HG02970 (cell line): ENCODE data around the gene NF2.

ENCODE experiments used
- ATAC-seq: cut with Tn5 transposase; IDR thresholded peaks from one replicate; pipeline ENCODE4 v1.9.1; 2021; ENCODE audit warnings: mild to moderate bottlenecking, moderate library complexity, moderate number of reproducible peaks; ENCODE audit not compliant: unreplicated experiment, low FRiP score

Gene NF2

GRCh38 chr22:29660021-29660420 lies 56.6 kb downstream of the NF2 start:
- ATAC-seq: no peak

GRCh38 chr22:29661336-29661735 lies 57.9 kb downstream of the NF2 start:
- no peak for ATAC-seq

- ATAC-seq: no peak
Observed at GRCh38 chr22:29663180-29663821, 59.9 kb downstream of the NF2 start.

DNA sequence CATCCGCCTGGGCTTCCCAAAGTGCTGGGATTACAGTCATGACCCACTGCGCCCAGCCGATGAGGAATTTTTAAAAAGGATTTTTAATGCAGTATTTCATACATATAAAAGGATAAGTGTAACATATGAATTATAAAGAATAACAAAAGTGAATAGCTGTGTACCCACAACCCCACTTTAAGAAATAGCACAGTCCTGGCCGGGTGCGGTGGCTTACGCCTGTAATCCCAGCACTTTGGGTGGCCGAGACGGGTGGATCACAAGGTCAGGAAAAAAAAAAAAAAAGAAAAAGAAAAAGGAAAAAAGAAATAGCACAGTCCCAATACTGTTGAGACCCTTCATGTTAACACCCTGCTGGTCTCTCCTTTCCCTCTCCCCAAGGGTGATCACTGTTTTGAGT lies 62.1 kb downstream of the NF2 start:
- ATAC-seq: no peak

DNA sequence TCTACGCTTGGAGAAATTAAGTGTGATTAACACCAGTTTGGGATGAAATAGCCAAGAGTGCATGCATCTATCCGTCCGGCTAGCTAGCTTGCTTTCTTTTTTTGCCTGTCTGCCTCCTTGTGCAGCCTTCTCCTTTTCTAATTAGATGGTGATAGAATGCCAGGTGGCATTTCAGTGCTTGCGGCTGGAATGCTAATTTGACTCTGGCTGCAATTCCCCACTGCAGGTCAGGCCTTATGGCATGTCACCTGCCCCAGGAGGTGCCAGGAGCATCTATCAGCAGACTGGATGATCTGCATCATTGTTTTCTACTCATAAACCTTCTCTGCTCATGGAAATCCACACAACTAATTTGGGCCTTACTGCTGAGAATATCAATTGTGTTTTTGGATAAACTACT lies 65.2 kb downstream of the NF2 start:
- no peak for ATAC-seq

DNA sequence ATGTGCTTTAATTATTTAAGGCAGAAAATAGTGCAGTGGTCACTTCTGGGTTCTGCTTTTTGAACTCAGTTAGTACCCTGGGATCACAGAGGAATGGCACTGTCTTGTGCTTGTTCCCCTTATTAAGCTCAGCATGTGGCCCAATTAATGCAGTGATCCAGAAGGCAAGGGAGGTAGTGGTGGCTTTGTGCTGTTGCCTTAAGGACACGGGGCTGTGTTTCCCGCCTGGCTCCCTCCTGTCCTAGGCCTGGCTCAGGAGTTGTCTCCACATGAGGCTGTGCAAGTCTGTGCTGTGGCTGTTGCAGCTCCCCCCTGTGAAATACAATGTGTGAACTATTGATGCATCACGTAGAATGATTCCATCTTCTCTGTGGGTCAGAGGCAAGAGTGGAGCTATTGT lies 67.2 kb downstream of the NF2 start:
- ATAC-seq: no peak

DNA sequence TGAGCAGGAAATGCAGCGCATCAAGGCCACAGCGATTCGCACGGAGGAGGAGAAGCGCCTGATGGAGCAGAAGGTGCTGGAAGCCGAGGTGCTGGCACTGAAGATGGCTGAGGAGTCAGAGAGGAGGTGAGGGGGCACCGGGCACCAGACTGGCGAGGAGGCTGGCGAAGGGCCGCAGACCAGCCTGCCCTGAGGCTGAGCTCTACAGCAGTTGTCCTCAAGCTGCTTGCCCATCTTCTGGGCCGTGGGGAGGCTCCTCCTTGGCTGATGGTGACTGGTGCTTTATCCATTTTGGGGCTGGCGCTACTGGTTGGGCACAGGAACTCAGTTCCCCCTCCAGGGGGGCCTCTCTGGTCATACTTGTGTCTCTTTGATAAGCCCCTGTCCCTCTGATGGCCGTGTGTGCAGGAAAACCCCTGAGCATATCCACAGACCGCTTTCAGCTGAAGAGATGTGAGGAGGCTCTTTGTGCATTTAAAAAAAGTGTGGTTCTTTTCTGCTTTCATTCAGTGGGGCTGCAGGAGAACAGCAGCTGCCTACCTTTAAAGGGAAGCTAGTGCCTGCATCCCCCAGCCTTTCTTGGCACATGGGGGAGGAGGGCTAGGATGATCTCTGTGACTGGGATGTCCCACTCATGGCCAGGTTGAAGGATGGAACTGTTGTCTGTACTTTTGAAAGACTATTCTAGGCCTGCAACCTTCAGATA lies 70.1 kb downstream of the NF2 start:
- no peak for ATAC-seq

DNA sequence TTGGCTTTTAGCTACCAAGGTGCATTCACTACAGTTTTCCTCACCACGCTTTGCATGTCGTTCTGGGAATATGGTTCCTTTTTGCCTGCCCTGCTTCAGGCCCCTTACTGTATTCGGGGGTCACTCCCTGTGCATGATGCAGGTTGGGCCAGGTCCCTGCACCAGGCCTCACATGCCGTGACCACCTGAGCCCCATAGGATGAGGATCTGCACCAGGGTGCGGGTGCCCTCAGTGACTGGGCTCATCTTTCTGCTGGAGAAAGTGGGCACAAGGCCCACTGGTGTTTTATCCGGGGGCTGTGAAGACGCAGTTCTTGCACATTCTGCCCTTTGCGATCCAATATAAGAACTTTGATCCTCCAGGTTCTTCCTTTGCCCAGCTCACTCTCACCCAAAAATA lies 70.7 kb downstream of the NF2 start:
- ATAC-seq: no peak

- no peak for ATAC-seq
Observed at GRCh38 chr22:29679316-29679715, 75.9 kb downstream of the NF2 start.

GRCh38 chr22:29683536-29683935 lies 80.1 kb downstream of the NF2 start:
- no peak for ATAC-seq

DNA sequence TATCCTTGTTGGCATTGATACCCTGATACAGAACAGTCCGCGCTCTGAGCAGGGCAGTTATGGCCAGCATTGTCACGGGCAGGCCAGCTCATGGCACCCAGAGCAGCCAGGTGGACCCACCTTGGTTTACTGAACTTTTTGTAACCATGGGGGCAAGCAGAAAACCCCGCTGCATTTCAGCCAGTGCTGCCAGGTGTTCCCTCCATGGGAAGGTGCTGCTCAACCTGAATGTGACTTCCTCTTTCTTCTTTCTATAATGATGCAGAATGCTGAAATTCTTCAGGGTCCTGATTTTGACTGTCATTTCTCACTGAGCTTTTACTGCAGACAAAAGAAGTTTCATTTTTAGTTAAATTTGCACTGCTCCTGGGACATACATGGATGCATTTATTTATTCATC lies 80.8 kb downstream of the NF2 start:
- ATAC-seq: no peak

GRCh38 chr22:29689206-29689879 lies 85.9 kb downstream of the NF2 start:
- no peak for ATAC-seq

DNA sequence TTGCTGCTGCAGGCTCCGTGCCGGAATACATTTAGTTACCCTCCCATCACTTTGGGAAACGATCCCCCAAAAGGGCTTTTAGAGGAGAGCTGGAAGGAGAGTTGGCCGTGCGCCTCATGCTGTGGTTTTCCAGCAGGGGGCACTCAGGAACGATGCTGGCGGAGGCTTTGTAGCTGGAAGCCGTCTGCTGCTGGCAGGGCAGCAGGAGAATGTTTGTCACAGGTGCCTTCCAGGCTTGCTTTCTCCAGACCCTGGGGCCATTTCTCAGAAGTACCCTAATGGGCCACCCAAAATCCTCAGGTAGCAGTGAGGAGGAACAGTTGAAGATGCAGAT lies 86.4 kb downstream of the NF2 start:
- ATAC-seq: no peak

- ATAC-seq: no peak
Observed at GRCh38 chr22:29690476-29690875, 87.0 kb downstream of the NF2 start.

GRCh38 chr22:29691636-29692326 lies 88.3 kb downstream of the NF2 start:
- no peak for ATAC-seq

DNA sequence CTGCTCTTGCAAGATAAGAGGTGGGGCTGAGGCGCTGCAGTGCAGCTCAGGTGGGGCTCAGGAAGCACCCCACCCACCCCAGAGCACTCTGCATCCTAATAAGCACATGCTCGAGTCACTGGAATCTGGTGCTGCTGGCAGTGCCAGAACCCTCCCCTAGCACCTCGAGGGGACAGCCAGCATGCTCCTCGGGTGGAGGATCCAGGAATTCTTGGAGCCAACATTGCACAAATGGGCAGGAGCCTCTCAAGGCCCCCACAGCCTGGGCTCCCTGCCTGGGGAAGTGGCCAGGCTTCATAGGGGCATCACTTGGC lies 88.9 kb downstream of the NF2 start:
- ATAC-seq: no peak

DNA sequence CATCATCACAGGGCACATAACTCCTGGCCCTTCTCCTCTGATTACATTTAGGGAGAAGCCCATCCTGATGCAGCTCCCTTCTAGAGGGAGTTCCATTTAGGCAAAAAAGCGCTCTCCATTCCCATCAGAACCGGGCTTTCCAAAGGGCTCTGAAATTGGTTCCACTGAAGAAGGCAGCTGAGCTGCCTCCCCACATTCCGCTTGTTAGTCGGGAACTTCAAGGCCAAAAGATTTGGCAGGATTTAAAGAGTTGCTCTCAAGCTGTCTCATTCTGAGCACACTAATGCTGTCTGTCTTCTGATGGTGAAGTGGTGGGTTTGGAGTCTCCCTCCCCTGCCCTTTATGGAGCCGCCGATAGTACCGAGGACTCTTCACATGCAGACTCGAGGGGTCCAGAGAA lies 89.7 kb downstream of the NF2 start:
- ATAC-seq: no peak

- no peak for ATAC-seq
Observed at GRCh38 chr22:29693671-29694070, 90.2 kb downstream of the NF2 start.

DNA sequence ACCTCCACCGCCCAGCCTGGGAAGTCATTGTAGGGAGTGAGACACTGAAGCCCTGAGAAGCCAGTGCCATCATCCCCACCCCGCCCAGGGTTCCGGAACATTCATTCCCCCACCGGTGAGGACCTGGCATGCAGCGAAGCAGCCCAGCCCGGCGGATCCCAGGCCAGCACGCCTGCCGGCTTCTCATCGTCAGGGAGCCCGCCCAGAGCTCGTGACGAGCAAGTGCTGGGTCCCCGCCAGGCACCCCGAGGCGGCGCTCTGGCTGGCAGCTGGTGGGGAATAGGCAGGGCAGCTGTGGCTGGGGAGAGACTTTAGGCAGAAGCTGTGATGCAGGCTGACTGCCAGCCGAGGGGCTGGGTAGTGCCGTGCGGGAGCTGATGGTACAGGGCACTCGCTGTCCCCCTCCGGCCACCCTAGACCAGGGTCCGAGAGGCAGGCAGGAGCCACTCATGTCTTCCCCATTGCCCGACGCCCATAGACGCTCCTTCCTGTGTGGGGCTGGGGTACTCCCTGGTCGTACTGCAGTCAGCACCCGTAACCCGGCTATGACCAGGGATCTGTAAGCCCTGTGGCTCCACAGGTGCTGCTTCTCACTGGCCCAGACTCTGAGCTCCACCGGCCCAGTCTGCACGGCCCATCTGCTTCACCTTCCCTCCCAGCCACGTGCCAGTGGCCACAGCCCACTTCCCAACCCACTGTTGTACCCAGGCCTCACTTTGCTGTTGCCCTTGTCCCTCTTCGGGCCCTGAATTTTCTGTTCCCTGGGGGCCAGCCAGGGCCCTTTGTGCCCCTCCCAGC lies 91.9 kb downstream of the NF2 start:
- no peak for ATAC-seq

GRCh38 chr22:29697853-29698598 lies 94.6 kb downstream of the NF2 start:
- no peak for ATAC-seq
